HepG2 (cell line): ENCODE measurements around the gene EXOC3L4. TPM values are rescaled to one million over a fixed set of nuclear protein-coding genes. Genes with fewer than 3 reads are reported as not detected.

Experiments
- ATAC-seq: fragments of 200-7000 bp; cut with Tn5 transposase; 3 replicates; pipeline ENCODE4 v1.9.1; 2020; ENCODE audit warnings: mild to moderate bottlenecking, moderate library complexity
- BruUV-seq: library from RNA; stranded (reverse); fragments of 400-500 nt; replicated peaks from 2 replicates; lab custom pipeline; 2021; lab: Mats Ljungman, UMichigan
- CTCF ChIA-PET: fragments of 300-600 bp; formaldehyde crosslinking; extraction: SDS; loops from one replicate; lab custom pipeline; 2021; ENCODE audit warnings: low total read pairs, inconsistent platforms, low intra/inter-chr PET ratio; lab: Yijun Ruan, JAX
- POLR2A ChIA-PET: fragments of 350-600 bp; sonication (Branson Sonifier 250); formaldehyde crosslinking; loops from one replicate; lab custom pipeline; 2020; ENCODE audit warnings: antibody characterized with exemption, inconsistent platforms; lab: Yijun Ruan, JAX
- DNase-seq: peaks from one replicate; pipeline ENCODE4 v3.0.0-alpha.2; 2015; ENCODE audit warnings: low spot score
- FAIRE-seq: peaks from 3 replicates; lab custom pipeline; 2011; peaks lifted over from hg19 to GRCh38; lab: Jason Lieb, UNC
- H2AFZ ChIP-seq: one replicate; pipeline ENCODE4 v1.6.1; 2011; ENCODE audit warnings: low read length, inconsistent platforms
- H3K27ac ChIP-seq: fragments of 300-600 bp; 3 replicates; pipeline ENCODE4 v1.8.0; 2011; ENCODE audit warnings: mixed run types, mild to moderate bottlenecking, mixed read lengths, low read length, inconsistent platforms; ENCODE audit not compliant: insufficient read depth; ENCODE audit errors: extremely low read length
- H3K27me3 ChIP-seq, 2 experiments: fragments of 200-600 bp in 1 of 2; 2 replicates in 1 of 2; 3 replicates in 1 of 2; pipeline versions ENCODE4 v1.6.0 to v1.8.0; 2011; ENCODE audit warnings: low read length in 2 of 2, mild to moderate bottlenecking in 2 of 2, moderate library complexity in 2 of 2, inconsistent platforms in 1 of 2; ENCODE audit not compliant: insufficient read depth in 2 of 2, control insufficient read depth in 1 of 2
- H3K36me3 ChIP-seq, 2 experiments: fragments of 200-600 bp in 1 of 2; replicated peaks in 1 of 2; 2 replicates in 1 of 2; 3 replicates in 1 of 2; pipeline versions ENCODE4 v1.5.1 to v1.8.0; 2011; ENCODE audit warnings: low read length in 2 of 2, inconsistent platforms in 1 of 2; ENCODE audit not compliant: insufficient read depth in 2 of 2, control insufficient read depth in 1 of 2
- H3K4me1 ChIP-seq: 2 replicates; pipeline ENCODE4 v1.5.1; 2012; ENCODE audit warnings: low read length, inconsistent platforms; ENCODE audit not compliant: insufficient read depth
- H3K4me2 ChIP-seq: 2 replicates; pipeline ENCODE4 v1.6.0; 2011; ENCODE audit warnings: low read depth, low read length, inconsistent platforms
- H3K4me3 ChIP-seq, 3 experiments: fragments of 200-600 bp in 1 of 3; sonication (generic), shearing (Covaris generic) in 1 of 3; replicated peaks in 1 of 3; 2 replicates each; pipeline ENCODE4 v1.5.1; 2011 to 2016; ENCODE audit warnings: low read length in 3 of 3, inconsistent platforms in 2 of 3, low read depth in 2 of 3, mild to moderate bottlenecking in 2 of 3, control low read depth in 1 of 3, mixed read lengths in 1 of 3; ENCODE audit not compliant: insufficient read depth in 1 of 3
- H3K79me2 ChIP-seq: one replicate; pipeline ENCODE4 v1.6.1; 2011; ENCODE audit warnings: low read length, inconsistent platforms; ENCODE audit not compliant: insufficient read depth
- H3K9ac ChIP-seq: 2 replicates; pipeline ENCODE4 v1.6.0; 2011; ENCODE audit warnings: mild to moderate bottlenecking, low read depth, low read length, inconsistent platforms; ENCODE audit not compliant: insufficient read depth
- H3K9me3 ChIP-seq: 2 replicates; pipeline ENCODE4 v1.5.1; 2012; ENCODE audit warnings: mild to moderate bottlenecking, low read length
- H4K20me1 ChIP-seq: 2 replicates; pipeline ENCODE4 v1.6.0; 2011; ENCODE audit warnings: inconsistent platforms, mild to moderate bottlenecking, low read length, moderate library complexity; ENCODE audit not compliant: insufficient read depth
- ARID2 ChIP-seq: sonication (generic); formaldehyde crosslinking; IDR thresholded peaks from 2 replicates; pipeline ENCODE4 v1.8.1; 2022; ENCODE audit warnings: mild to moderate bottlenecking, missing genetic modification reagents, borderline replicate concordance
- ARNTL ChIP-seq: sonication (generic); formaldehyde crosslinking; IDR thresholded peaks from 2 replicates; pipeline ENCODE4 v1.4.0; 2020; ENCODE audit warnings: mild to moderate bottlenecking, missing genetic modification reagents
- CCAR2 ChIP-seq: fragments of 200-400 bp; formaldehyde crosslinking; optimal IDR thresholded peaks from 2 replicates; pipeline ENCODE3; 2018; ENCODE audit warnings: low read depth, mild to moderate bottlenecking, low read length, moderate library complexity
- CENPT ChIP-seq: sonication (generic); formaldehyde crosslinking; IDR thresholded peaks from 2 replicates; pipeline ENCODE4 v1.8.0; 2022; ENCODE audit warnings: low read depth, mild to moderate bottlenecking, moderate library complexity, missing genetic modification reagents
- FOXM1 ChIP-seq: sonication (generic); formaldehyde crosslinking; IDR thresholded peaks from 2 replicates; pipeline ENCODE4 v1.5.0; 2020; ENCODE audit warnings: missing genetic modification reagents
- HNRNPUL1 ChIP-seq: fragments of 200-400 bp; formaldehyde crosslinking; IDR thresholded peaks from 2 replicates; pipeline ENCODE4 v1.6.1; 2017; ENCODE audit warnings: low read depth, mild to moderate bottlenecking, low read length, moderate library complexity
- KDM2A ChIP-seq: sonication (generic); formaldehyde crosslinking; IDR thresholded peaks from 2 replicates; pipeline ENCODE4 v1.4.0; 2020; ENCODE audit warnings: low read depth, missing genetic modification reagents, borderline replicate concordance
- KLF6 ChIP-seq: IDR thresholded peaks from 2 replicates; pipeline ENCODE4 v1.8.0; 2016; ENCODE audit warnings: missing biosample characterization, missing genetic modification reagents
- RBM39 ChIP-seq: fragments of 200-400 bp; formaldehyde crosslinking; IDR thresholded peaks from one replicate; pipeline ENCODE4 v1.6.1; 2018; ENCODE audit warnings: antibody characterized with exemption, mild to moderate bottlenecking, low read depth, low read length; ENCODE audit not compliant: poor library complexity, severe bottlenecking
- RXRA ChIP-seq: sonication (generic); formaldehyde crosslinking; IDR thresholded peaks from 2 replicates; pipeline ENCODE4 v1.5.1; 2020; ENCODE audit warnings: missing genetic modification reagents
- SRSF9 ChIP-seq: fragments of 200-400 bp; formaldehyde crosslinking; IDR thresholded peaks from 2 replicates; pipeline ENCODE4 v1.6.1; 2018; ENCODE audit warnings: borderline replicate concordance, mild to moderate bottlenecking, low read depth, low read length; ENCODE audit not compliant: insufficient read depth, poor library complexity, severe bottlenecking
- ZBTB3 ChIP-seq: sonication (generic); formaldehyde crosslinking; IDR thresholded peaks from 2 replicates; pipeline ENCODE4 v1.4.0; 2020; ENCODE audit warnings: low read depth, mild to moderate bottlenecking, moderate library complexity, missing genetic modification reagents, borderline replicate concordance
- ZNF451 ChIP-seq: sonication (generic); formaldehyde crosslinking; IDR thresholded peaks from 2 replicates; pipeline ENCODE4 v1.5.0; 2020; ENCODE audit warnings: mild to moderate bottlenecking, missing genetic modification reagents
- ZNF563 ChIP-seq: sonication (generic); formaldehyde crosslinking; IDR thresholded peaks from 2 replicates; pipeline ENCODE4 v1.8.0; 2022; ENCODE audit warnings: mild to moderate bottlenecking, moderate library complexity, missing genetic modification reagents
- ZNF589 ChIP-seq: sonication (generic); formaldehyde crosslinking; conservative IDR thresholded peaks from 2 replicates; pipeline ENCODE4 v1.8.0; 2022; ENCODE audit warnings: mild to moderate bottlenecking, moderate library complexity, missing genetic modification reagents
- WGBS: methylation state at CpG from one replicate; pipeline ENCODE4 v1.1.6; 2017; ENCODE audit warnings: low lambda C conversion rate; 5-methylcytosine and 5-hydroxymethylcytosine counted together
- in situ Hi-C: cut with HindIII; loops from 2 replicates; pipeline ENCODE4 v1.10.0; 2017; ENCODE audit warnings: low pct_unique_long_range_greater_than_20kb; ENCODE audit not compliant: extremely low pct_ligation_motif_present
- intact Hi-C: fragments of 100-400 bp; cut with micrococcal nuclease; formaldehyde crosslinking; loops from one replicate; pipeline ENCODE4 v1.10.0; 2022; ENCODE audit not compliant: unreplicated experiment
- polyA plus RNA-seq, 8 experiments: library from polyadenylated mRNA; depleted of rRNA in 3 of 8; stranded (reverse) in 7 of 8; unstranded in 1 of 8; fragments of >200 nt; fragmentation: Illumina TruSeq in 4 of 8; extraction: Trizol in 4 of 8; gene quantifications; 2 replicates each; pipeline versions ENCODE4 v1.2.1 to v1.2.3, GENCODE V29; 2011 to 2016; ENCODE audit warnings: low read depth in 4 of 8, missing spikeins in 1 of 8, mixed read lengths in 1 of 8; ENCODE audit not compliant: insufficient read depth in 1 of 8
- total RNA-seq, 5 experiments: library from RNA; depleted of rRNA; stranded (reverse); fragments of >200 nt; fragmentation: Illumina TruSeq; extraction: Trizol; gene quantifications; 2 replicates each; pipeline ENCODE4 v1.2.3, GENCODE V29; 2016; ENCODE audit warnings: low read depth in 1 of 5
- TF ChIP-seq, protein P1 (sequence below): sonication (generic); formaldehyde crosslinking; conservative IDR thresholded peaks from 2 replicates; pipeline ENCODE4 v1.4.0; 2020; ENCODE audit warnings: missing genetic modification reagents
- TF ChIP-seq, protein P2 (sequence below): sonication (generic); formaldehyde crosslinking; IDR thresholded peaks from 2 replicates; pipeline ENCODE4 v1.5.0; 2020; ENCODE audit warnings: mild to moderate bottlenecking, missing genetic modification reagents

The EXOC3L4 gene
- total and polyA plus RNA-seq, 2 of the 13 experiments (the other 11 are each of a cell fraction or from before 2014, with no cell fraction given): 11.8 to 27.0 TPM

DNA sequence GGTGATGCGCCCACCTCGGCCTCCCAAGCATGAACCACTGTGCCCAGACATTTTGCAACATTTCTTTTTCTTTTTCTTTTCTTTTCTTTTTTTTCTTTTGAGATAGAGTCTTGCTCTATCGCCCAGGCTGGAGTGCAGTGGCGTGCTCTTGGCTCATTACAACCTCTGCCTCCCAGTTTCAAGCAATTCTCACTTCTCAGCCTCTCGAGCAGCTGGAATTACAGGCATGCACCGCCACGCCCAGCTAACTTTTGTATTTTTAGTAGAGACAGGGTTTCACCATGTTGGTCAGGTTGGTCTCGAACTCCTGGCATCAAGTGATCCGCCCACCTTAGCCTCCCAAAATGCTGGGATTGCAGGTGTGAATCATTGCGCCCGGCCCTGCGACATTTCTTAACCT lies 29.5 kb upstream of the EXOC3L4 start:
- FAIRE-seq: no peak
- CTCF ChIA-PET: no interaction called here
- in situ Hi-C loops: no loop called here
- Histone ChIP-seq H2AFZ (no peak overlapping the region), H3K4me3 (no peak overlapping the region), H3K9me3 (no peaks in the 10 kb centered on the region), H4K20me1 (no peaks in the 10 kb centered on the region), H3K79me2 (no peaks in the 10 kb centered on the region), H3K4me2 (no peak overlapping the region), H3K9ac (no peak overlapping the region), H3K36me3 (no peaks in the 10 kb centered on the region), H3K27me3 (peaks cover 0 to 6% of the 10 kb centered on the region in 2 experiments; a peak in 1 of 5 replicates), H3K27ac (no peak overlapping the region), H3K4me1 (peaks cover 46% of the 10 kb centered on the region)
- ATAC-seq: no peak
- TF ChIP-seq RXRA (no peak), FOXM1 (CRISPR knock-in tag) (no peak), KDM2A (no peak)
- intact Hi-C loops: no loop called here
- 55% methylated on average over 12 of the region's 12 CpGs for WGBS
- DNase-seq: no peak
- POLR2A ChIA-PET: no interaction called here
- no TSS peak for BruUV-seq

DNA sequence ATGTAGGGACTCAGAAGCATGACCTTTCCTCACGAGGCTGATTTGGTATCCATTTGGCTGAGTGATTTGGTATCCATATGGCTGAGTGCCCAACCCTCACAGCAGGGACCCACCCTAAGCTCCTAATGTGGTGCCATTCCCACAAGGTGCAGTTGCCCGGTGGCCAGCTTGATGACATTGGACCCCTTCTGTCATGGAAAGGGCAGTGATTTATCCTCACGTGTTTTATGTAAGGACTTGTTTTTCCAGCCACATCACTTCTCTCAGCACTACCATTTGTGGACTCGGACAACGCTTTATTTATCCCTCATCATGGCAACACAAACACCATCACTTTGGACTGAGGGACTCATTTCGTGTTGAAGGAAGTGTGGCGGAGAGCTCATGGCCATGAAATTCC lies 28.7 kb upstream of the EXOC3L4 start:
- CTCF ChIA-PET: no interaction called here
- ATAC-seq (no peak), DNase-seq (no peak), FAIRE-seq (no peak)
- Histone ChIP-seq H3K4me2 (no peak overlapping the region), H3K79me2 (no peaks in the 10 kb centered on the region), H4K20me1 (no peaks in the 10 kb centered on the region), H3K9ac (no peak overlapping the region), H3K9me3 (no peaks in the 10 kb centered on the region), H2AFZ (no peak overlapping the region), H3K27me3 (peaks cover 0 to 13% of the 10 kb centered on the region in 2 experiments; a peak in 1 of 5 replicates), H3K36me3 (no peaks in the 10 kb centered on the region), H3K4me1 (peaks cover 55% of the 10 kb centered on the region), H3K4me3 (no peak overlapping the region), H3K27ac (no peak overlapping the region)
- 63% methylated on average over 6 of the region's 7 CpGs for WGBS
- in situ Hi-C loops: no loop called here
- POLR2A ChIA-PET: no interaction called here
- no TSS peak for BruUV-seq
- intact Hi-C loops: no loop called here
- TF ChIP-seq HNRNPUL1 (no peak), ARID2 (no peak), ZNF451 (CRISPR knock-in tag) (no peak), ARNTL (CRISPR knock-in tag) (no peak), ZNF563 (no peak), RBM39 (no peak), CENPT (CRISPR knock-in tag) (no peak), ZNF589 (CRISPR knock-in tag) (no peak), SRSF9 (no peak), KLF6 (CRISPR knock-in tag) (no peak), ZBTB3 (CRISPR knock-in tag) (no peak), CCAR2 (no peak)
- TF ChIP-seq, protein P1, sequence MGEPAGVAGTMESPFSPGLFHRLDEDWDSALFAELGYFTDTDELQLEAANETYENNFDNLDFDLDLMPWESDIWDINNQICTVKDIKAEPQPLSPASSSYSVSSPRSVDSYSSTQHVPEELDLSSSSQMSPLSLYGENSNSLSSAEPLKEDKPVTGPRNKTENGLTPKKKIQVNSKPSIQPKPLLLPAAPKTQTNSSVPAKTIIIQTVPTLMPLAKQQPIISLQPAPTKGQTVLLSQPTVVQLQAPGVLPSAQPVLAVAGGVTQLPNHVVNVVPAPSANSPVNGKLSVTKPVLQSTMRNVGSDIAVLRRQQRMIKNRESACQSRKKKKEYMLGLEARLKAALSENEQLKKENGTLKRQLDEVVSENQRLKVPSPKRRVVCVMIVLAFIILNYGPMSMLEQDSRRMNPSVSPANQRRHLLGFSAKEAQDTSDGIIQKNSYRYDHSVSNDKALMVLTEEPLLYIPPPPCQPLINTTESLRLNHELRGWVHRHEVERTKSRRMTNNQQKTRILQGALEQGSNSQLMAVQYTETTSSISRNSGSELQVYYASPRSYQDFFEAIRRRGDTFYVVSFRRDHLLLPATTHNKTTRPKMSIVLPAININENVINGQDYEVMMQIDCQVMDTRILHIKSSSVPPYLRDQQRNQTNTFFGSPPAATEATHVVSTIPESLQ (CRISPR knock-in tag): no peak
- TF ChIP-seq, protein P2, sequence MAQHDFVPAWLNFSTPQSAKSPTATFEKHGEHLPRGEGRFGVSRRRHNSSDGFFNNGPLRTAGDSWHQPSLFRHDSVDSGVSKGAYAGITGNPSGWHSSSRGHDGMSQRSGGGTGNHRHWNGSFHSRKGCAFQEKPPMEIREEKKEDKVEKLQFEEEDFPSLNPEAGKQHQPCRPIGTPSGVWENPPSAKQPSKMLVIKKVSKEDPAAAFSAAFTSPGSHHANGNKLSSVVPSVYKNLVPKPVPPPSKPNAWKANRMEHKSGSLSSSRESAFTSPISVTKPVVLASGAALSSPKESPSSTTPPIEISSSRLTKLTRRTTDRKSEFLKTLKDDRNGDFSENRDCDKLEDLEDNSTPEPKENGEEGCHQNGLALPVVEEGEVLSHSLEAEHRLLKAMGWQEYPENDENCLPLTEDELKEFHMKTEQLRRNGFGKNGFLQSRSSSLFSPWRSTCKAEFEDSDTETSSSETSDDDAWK (CRISPR knock-in tag): no peak
